H9 (cell line): ENCODE measurements around the gene SERTAD2. TPM values are rescaled to one million over a fixed set of nuclear protein-coding genes. Genes with fewer than 3 reads are reported as not detected.

ENCODE experiments used
- DNase-seq: peaks from one replicate; pipeline ENCODE4 v3.0.0-alpha.2; 2017
- H2AFZ ChIP-seq: one replicate; pipeline ENCODE4 v1.6.1; 2013; ENCODE audit warnings: mild to moderate bottlenecking, low read length, control low read depth, moderate library complexity
- H2AK5ac ChIP-seq: 2 replicates; pipeline ENCODE4 v1.6.1; 2013; ENCODE audit warnings: low read length, control low read depth, mixed read lengths; ENCODE audit not compliant: insufficient read length
- H2BK120ac ChIP-seq: one replicate; pipeline ENCODE4 v1.6.1; 2013; ENCODE audit warnings: low read depth, mild to moderate bottlenecking, low read length, control low read depth, inconsistent platforms; ENCODE audit not compliant: poor library complexity, severe bottlenecking
- H2BK12ac ChIP-seq: 2 replicates; pipeline ENCODE4 v1.6.1; 2013; ENCODE audit warnings: low read length, control low read depth, mixed read lengths, low read depth; ENCODE audit not compliant: insufficient read length
- H2BK15ac ChIP-seq: 2 replicates; pipeline ENCODE4 v1.6.1; 2013; ENCODE audit warnings: low read depth, low read length, control low read depth
- H2BK20ac ChIP-seq: one replicate; pipeline ENCODE4 v1.6.1; 2013; ENCODE audit warnings: low read depth, mild to moderate bottlenecking, low read length, control low read depth, inconsistent platforms; ENCODE audit not compliant: poor library complexity, severe bottlenecking
- H2BK5ac ChIP-seq: 2 replicates; pipeline ENCODE4 v1.6.1; 2013; ENCODE audit warnings: low read length, control low read depth, mixed read lengths; ENCODE audit not compliant: insufficient read length
- H3K14ac ChIP-seq: 2 replicates; pipeline ENCODE4 v1.6.1; 2013; ENCODE audit warnings: low read length, control low read depth; ENCODE audit not compliant: insufficient read depth
- H3K18ac ChIP-seq: 2 replicates; pipeline ENCODE4 v1.6.1; 2013; ENCODE audit warnings: low read depth, mild to moderate bottlenecking, mixed read lengths, low read length, control low read depth; ENCODE audit not compliant: insufficient read length
- H3K23ac ChIP-seq: 2 replicates; pipeline ENCODE4 v1.6.1; 2013; ENCODE audit warnings: low read length, control low read depth, mixed read lengths, low read depth; ENCODE audit not compliant: insufficient read length
- H3K23me2 ChIP-seq: 2 replicates; pipeline ENCODE4 v1.6.1; 2013; ENCODE audit warnings: low read depth, mild to moderate bottlenecking, mixed read lengths, low read length, control low read depth; ENCODE audit not compliant: insufficient read length, poor library complexity, severe bottlenecking
- H3K27ac ChIP-seq: 2 replicates; pipeline ENCODE4 v1.5.1; 2013; ENCODE audit warnings: low read length, control low read depth, mixed read lengths, low read depth; ENCODE audit not compliant: insufficient read length
- H3K27me3 ChIP-seq: 2 replicates; pipeline ENCODE4 v1.6.1; 2013; ENCODE audit warnings: low read length, control low read depth, inconsistent platforms; ENCODE audit not compliant: insufficient read depth
- H3K4ac ChIP-seq: 2 replicates; pipeline ENCODE4 v1.6.1; 2013; ENCODE audit warnings: low read depth, mild to moderate bottlenecking, control low read depth, inconsistent platforms, low read length, moderate library complexity
- H3K4me1 ChIP-seq: 2 replicates; pipeline ENCODE4 v1.6.1; 2013; ENCODE audit warnings: low read length, control low read depth, inconsistent platforms; ENCODE audit not compliant: insufficient read depth
- H3K4me2 ChIP-seq: 2 replicates; pipeline ENCODE4 v1.6.1; 2013; ENCODE audit warnings: low read length, control low read depth, mixed read lengths; ENCODE audit not compliant: insufficient read length, insufficient read depth
- H3K56ac ChIP-seq: 2 replicates; pipeline ENCODE4 v1.6.1; 2013; ENCODE audit warnings: low read depth, mild to moderate bottlenecking, mixed read lengths, low read length, control low read depth; ENCODE audit not compliant: insufficient read length
- H3K79me1 ChIP-seq: 2 replicates; pipeline ENCODE4 v1.6.1; 2013; ENCODE audit warnings: low read depth, mild to moderate bottlenecking, moderate library complexity, low read length, control low read depth, inconsistent platforms; ENCODE audit not compliant: insufficient read depth, poor library complexity, severe bottlenecking
- H3K79me2 ChIP-seq: 2 replicates; pipeline ENCODE4 v1.6.1; 2013; ENCODE audit warnings: low read length, control low read depth, inconsistent platforms; ENCODE audit not compliant: insufficient read depth
- H3K9ac ChIP-seq: 2 replicates; pipeline ENCODE4 v1.6.1; 2013; ENCODE audit warnings: low read length, control low read depth, mixed read lengths; ENCODE audit not compliant: insufficient read length; ENCODE audit errors: extremely low read depth
- H3K9me3 ChIP-seq: one replicate; pipeline ENCODE4 v1.6.1; 2013; ENCODE audit warnings: low read depth, low read length, inconsistent platforms; ENCODE audit not compliant: control insufficient read depth
- H3T11ph ChIP-seq: one replicate; pipeline ENCODE4 v1.6.1; 2013; ENCODE audit warnings: mild to moderate bottlenecking, low read length, control low read depth, inconsistent platforms
- H4K20me1 ChIP-seq: one replicate; pipeline ENCODE4 v1.6.1; 2013; ENCODE audit not compliant: control insufficient read depth, insufficient read length, insufficient read depth
- H4K5ac ChIP-seq: 2 replicates; pipeline ENCODE4 v1.6.1; 2013; ENCODE audit warnings: low read depth, mild to moderate bottlenecking, mixed read lengths, low read length, control low read depth; ENCODE audit not compliant: insufficient read length
- H4K8ac ChIP-seq: replicated peaks from 2 replicates; pipeline ENCODE4 v1.6.1; 2013; ENCODE audit warnings: low read length, control low read depth, mixed read lengths, low read depth; ENCODE audit not compliant: insufficient read length
- H4K91ac ChIP-seq: 2 replicates; pipeline ENCODE4 v1.6.1; 2013; ENCODE audit warnings: low read depth, mild to moderate bottlenecking, moderate library complexity, mixed read lengths, low read length, control low read depth; ENCODE audit not compliant: insufficient read length
- H3K27ac Mint-ChIP-seq, 3 experiments: 2 replicates in 2 of 3; 3 replicates in 1 of 3; pipeline ENCODE4 v1.8.0; 2020 to 2021; ENCODE audit warnings: mixed read lengths in 3 of 3, mild to moderate bottlenecking in 1 of 3, moderate library complexity in 1 of 3
- H3K27me3 Mint-ChIP-seq: 2 replicates; pipeline ENCODE4 v1.8.0; 2021; ENCODE audit warnings: low read depth, mild to moderate bottlenecking, moderate library complexity, mixed read lengths
- H3K36me3 Mint-ChIP-seq, 3 experiments: 2 replicates in 2 of 3; 3 replicates in 1 of 3; pipeline ENCODE4 v1.8.0; 2020 to 2021; ENCODE audit warnings: low read depth in 3 of 3, mixed read lengths in 3 of 3; ENCODE audit not compliant: insufficient read depth in 1 of 3
- H3K4me1 Mint-ChIP-seq, 2 experiments: 2 replicates each; pipeline ENCODE4 v1.8.0; 2020; ENCODE audit warnings: mixed read lengths in 2 of 2
- H3K4me3 Mint-ChIP-seq, 2 experiments: 2 replicates in 1 of 2; 3 replicates in 1 of 2; pipeline ENCODE4 v1.8.0; 2020 to 2021; ENCODE audit warnings: mild to moderate bottlenecking in 2 of 2, mixed read lengths in 2 of 2, moderate library complexity in 1 of 2
- H3K9me3 Mint-ChIP-seq, 2 experiments: 2 replicates in 1 of 2; 3 replicates in 1 of 2; pipeline ENCODE4 v1.8.0; 2020; ENCODE audit warnings: mild to moderate bottlenecking in 2 of 2, mixed read lengths in 2 of 2, moderate library complexity in 1 of 2
- WGBS: extraction: QIAGEN DNeasy Blood & Tissue Kit; methylation state at CpG from one replicate; pipeline ENCODE4 v1.1.7; 2013; ENCODE audit warnings: missing lambda C conversion rate, low lambda C conversion rate, mixed read lengths; ENCODE audit not compliant: insufficient read length; ENCODE audit errors: extremely low coverage; 5-methylcytosine and 5-hydroxymethylcytosine counted together
- total RNA-seq: library from RNA; stranded (reverse); gene quantifications from 2 replicates; pipeline ENCODE4 v1.2.1, GENCODE V29; 2021
- TF ChIP-seq, protein P1 (sequence below): fragments of 200-600 bp; sonication (generic); conservative IDR thresholded peaks from 3 replicates; pipeline ENCODE4 v1.8.0; 2021; ENCODE audit warnings: antibody characterized with exemption, mild to moderate bottlenecking

SERTAD2 gene
- total RNA-seq, 1 experiment from 2014 or later, result 3.5 TPM

DNA sequence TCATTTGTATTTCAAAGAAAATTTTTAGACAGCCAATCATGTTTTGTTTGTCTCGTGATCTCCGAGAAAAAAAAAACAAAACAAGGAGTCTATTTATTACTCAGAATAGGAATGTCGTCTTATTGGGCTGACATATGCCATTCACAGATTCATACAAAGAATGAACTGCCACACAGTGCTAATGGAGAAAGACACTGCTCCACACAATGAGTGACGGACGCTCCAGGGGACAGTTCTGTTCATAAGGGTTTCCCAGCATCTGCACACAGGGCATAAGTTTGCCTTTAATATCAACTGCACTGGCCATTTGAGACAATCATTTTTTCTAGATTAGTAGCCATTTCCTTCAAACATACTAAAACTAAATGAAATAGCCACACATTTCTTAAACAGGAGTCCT lies 3.4 kb downstream of the SERTAD2 start:
- peaks cover 2% of the 10 kb centered on the region; the same call in 1 of the 2 replicates for H3K4me1 ChIP-seq
- peaks cover 43 to 48% of the 10 kb centered on the region in 2 experiments for H3K4me1 Mint-ChIP-seq

More for the DNA sequence above, 3.4 kb downstream of the SERTAD2 start:
- Histone ChIP-seq H3K79me2 (0 out of 2 replicates have a peak, but pooled peaks cover 3% of the 10 kb centered on the region), H2BK15ac (no peak overlapping the region), H3K14ac (no peak overlapping the region), H3K56ac (no peak overlapping the region), H3K27me3 (no peaks in the 10 kb centered on the region; the same call in 1 of the 2 replicates), H3K4ac (no peak overlapping the region), H3K9ac (no peak overlapping the region), H2BK5ac (no peak overlapping the region), H3K9me3 (no peaks in the 10 kb centered on the region), H2BK120ac (no peak overlapping the region), H2AK5ac (no peak overlapping the region), H2AFZ (no peak overlapping the region), H4K8ac (no peak overlapping the region), H2BK12ac (no peak overlapping the region), H3K18ac (no peak overlapping the region), H4K20me1 (no peaks in the 10 kb centered on the region), H2BK20ac (no peak overlapping the region), H4K91ac (no peak overlapping the region), H3K23ac (no peak overlapping the region), H3K4me2 (no peak overlapping the region), H3K23me2 (peaks cover 18% of the 10 kb centered on the region), H4K5ac (no peak overlapping the region), H3K79me1 (no peaks in the 10 kb centered on the region), H3T11ph (no peak overlapping the region), H3K27ac (no peak overlapping the region)
- Mint-ChIP-seq H3K27me3 (peaks cover 33% of the 10 kb centered on the region), H3K27ac (no peak overlapping the region), H3K36me3 (no peaks in the 10 kb centered on the region), H3K4me3 (no peak overlapping the region), H3K9me3 (no peaks in the 10 kb centered on the region)
- DNase-seq, result no peak
- no CpG with 5 or more reads among the region's 5 CpGs for WGBS
- TF ChIP-seq, protein P1, sequence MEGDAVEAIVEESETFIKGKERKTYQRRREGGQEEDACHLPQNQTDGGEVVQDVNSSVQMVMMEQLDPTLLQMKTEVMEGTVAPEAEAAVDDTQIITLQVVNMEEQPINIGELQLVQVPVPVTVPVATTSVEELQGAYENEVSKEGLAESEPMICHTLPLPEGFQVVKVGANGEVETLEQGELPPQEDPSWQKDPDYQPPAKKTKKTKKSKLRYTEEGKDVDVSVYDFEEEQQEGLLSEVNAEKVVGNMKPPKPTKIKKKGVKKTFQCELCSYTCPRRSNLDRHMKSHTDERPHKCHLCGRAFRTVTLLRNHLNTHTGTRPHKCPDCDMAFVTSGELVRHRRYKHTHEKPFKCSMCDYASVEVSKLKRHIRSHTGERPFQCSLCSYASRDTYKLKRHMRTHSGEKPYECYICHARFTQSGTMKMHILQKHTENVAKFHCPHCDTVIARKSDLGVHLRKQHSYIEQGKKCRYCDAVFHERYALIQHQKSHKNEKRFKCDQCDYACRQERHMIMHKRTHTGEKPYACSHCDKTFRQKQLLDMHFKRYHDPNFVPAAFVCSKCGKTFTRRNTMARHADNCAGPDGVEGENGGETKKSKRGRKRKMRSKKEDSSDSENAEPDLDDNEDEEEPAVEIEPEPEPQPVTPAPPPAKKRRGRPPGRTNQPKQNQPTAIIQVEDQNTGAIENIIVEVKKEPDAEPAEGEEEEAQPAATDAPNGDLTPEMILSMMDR, result no peak
